ENCODE results near the gene PARD3. TPM values are rescaled to one million over a fixed set of nuclear protein-coding genes. Genes with fewer than 3 reads are reported as not detected.

Gene PARD3
- total RNA-seq, 1 donor from 2014 or later, result 22.9 TPM

DNA sequence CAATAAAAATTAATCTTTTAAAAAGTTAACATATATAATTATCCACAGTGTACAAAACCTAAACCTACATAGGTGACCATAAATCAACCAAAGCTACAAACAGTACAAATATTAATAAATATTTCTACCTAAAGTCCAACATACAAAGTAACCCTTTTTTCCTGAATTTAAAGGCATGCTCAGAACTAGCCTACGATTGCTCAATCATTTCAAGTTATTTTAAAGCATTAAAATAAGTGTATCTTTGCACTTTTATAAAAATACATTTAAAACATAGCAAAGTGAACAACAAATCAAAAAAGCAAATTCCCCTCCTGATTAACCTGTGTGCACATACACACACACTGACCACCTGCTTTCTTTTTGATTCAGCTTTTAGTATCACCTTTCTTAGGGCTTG is 202.2 kb downstream of the PARD3 start:
- H3K27ac Mint-ChIP-seq (ENCODE audit: unreplicated experiment), result no peak overlapping the region
- no peak for TF ChIP-seq CTCF (IDR thresholded peaks at IDR 0.05; ENCODE audit: partially characterized antibody, unreplicated experiment)
- no peaks in the 10 kb centered on the region for H3K9me3 Mint-ChIP-seq (ENCODE audit: unreplicated experiment)
- no peak overlapping the region for H3K4me3 Mint-ChIP-seq (ENCODE audit: unreplicated experiment)
- H3K4me1 Mint-ChIP-seq (ENCODE audit: low read depth, unreplicated experiment), result peaks cover 3% of the 10 kb centered on the region
- H3K36me3 Mint-ChIP-seq (ENCODE audit: unreplicated experiment), result no peaks in the 10 kb centered on the region
- no peaks in the 10 kb centered on the region for H3K27me3 Mint-ChIP-seq (ENCODE audit: unreplicated experiment)
- no peak for DNase-seq

DNA sequence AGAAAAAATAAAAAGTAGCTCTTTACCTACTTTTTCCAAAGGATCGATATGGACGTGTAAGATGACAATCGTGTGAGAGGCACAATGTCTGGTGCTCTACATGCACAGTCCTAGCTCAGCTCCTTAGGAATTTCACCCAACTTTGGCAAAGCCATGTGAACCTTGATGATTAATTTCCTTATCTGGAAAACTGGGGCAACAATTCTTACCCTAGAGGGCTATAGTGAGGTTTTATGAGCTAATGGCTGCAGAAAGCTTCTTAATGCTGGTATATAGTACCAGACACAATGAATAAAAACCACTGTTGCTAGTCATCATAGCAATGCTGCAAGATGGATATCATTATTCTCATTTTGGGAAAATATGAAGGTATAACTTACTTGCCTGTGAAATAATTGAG is 202.7 kb downstream of the PARD3 start:
- H3K27me3 Mint-ChIP-seq (ENCODE audit: unreplicated experiment), result no peaks in the 10 kb centered on the region

GRCh38 chr10:34609287-34609940 is 205.7 kb downstream of the PARD3 start:
- no peaks in the 10 kb centered on the region for H3K36me3 Mint-ChIP-seq (ENCODE audit: unreplicated experiment)
- H3K4me1 Mint-ChIP-seq (ENCODE audit: low read depth, unreplicated experiment), result peaks cover 3% of the 10 kb centered on the region
- no peaks in the 10 kb centered on the region for H3K27me3 Mint-ChIP-seq (ENCODE audit: unreplicated experiment)
- no peaks in the 10 kb centered on the region for H3K9me3 Mint-ChIP-seq (ENCODE audit: unreplicated experiment)
- no peak for DNase-seq
- H3K27ac Mint-ChIP-seq (ENCODE audit: unreplicated experiment), result no peak overlapping the region
- H3K4me3 Mint-ChIP-seq (ENCODE audit: unreplicated experiment), result no peak overlapping the region
- no peak for TF ChIP-seq CTCF (IDR thresholded peaks at IDR 0.05; ENCODE audit: partially characterized antibody, unreplicated experiment)

More for the DNA sequence above, 202.7 kb downstream of the PARD3 start:
- no peak for TF ChIP-seq CTCF (IDR thresholded peaks at IDR 0.05; ENCODE audit: partially characterized antibody, unreplicated experiment)
- Mint-ChIP-seq H3K9me3 (ENCODE audit: unreplicated experiment) (no peaks in the 10 kb centered on the region), H3K27ac (ENCODE audit: unreplicated experiment) (no peak overlapping the region), H3K4me1 (ENCODE audit: low read depth, unreplicated experiment) (peaks cover 3% of the 10 kb centered on the region), H3K4me3 (ENCODE audit: unreplicated experiment) (no peak overlapping the region), H3K36me3 (ENCODE audit: unreplicated experiment) (no peaks in the 10 kb centered on the region)
- no peak for DNase-seq

DNA sequence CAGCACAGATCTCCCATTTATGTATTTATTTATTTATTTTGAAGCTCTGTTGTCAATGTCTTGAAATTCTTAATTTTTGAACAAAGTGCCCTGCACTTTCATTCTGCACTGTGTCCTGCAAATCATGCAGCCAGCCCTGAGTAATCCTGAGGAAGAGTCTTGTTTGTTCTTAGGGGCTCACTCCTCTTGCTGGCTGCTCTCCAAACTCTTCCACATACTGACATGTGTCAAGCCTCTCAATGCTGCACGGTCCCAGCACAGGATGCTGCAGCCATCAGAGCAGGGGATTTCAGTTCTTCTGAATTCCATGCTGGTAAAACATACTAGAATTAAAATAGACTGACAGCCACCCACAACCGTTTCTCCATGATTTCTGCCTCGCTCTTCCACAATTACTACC is 207.2 kb downstream of the PARD3 start:
- Mint-ChIP-seq H3K9me3 (ENCODE audit: unreplicated experiment) (no peaks in the 10 kb centered on the region), H3K4me3 (ENCODE audit: unreplicated experiment) (no peak overlapping the region), H3K4me1 (ENCODE audit: low read depth, unreplicated experiment) (peaks cover 3% of the 10 kb centered on the region), H3K27ac (ENCODE audit: unreplicated experiment) (no peak overlapping the region), H3K36me3 (ENCODE audit: unreplicated experiment) (no peaks in the 10 kb centered on the region), H3K27me3 (ENCODE audit: unreplicated experiment) (no peaks in the 10 kb centered on the region)
- no peak for DNase-seq
- TF ChIP-seq CTCF (IDR thresholded peaks at IDR 0.05; ENCODE audit: partially characterized antibody, unreplicated experiment), result no peak

- Mint-ChIP-seq H3K27me3 (ENCODE audit: unreplicated experiment) (no peaks in the 10 kb centered on the region), H3K4me3 (ENCODE audit: unreplicated experiment) (no peak overlapping the region), H3K36me3 (ENCODE audit: unreplicated experiment) (no peaks in the 10 kb centered on the region), H3K9me3 (ENCODE audit: unreplicated experiment) (no peaks in the 10 kb centered on the region), H3K4me1 (ENCODE audit: low read depth, unreplicated experiment) (peaks cover 3% of the 10 kb centered on the region), H3K27ac (ENCODE audit: unreplicated experiment) (no peak overlapping the region)
- no peak for DNase-seq
- no peak for TF ChIP-seq CTCF (IDR thresholded peaks at IDR 0.05; ENCODE audit: partially characterized antibody, unreplicated experiment)
Measured at GRCh38 chr10:34606890-34607289, 208.2 kb downstream of the PARD3 start.
